ENCODE results near the gene RAB20. TPM values are rescaled to one million over a fixed set of nuclear protein-coding genes. Genes with fewer than 3 reads are reported as not detected.

RAB20 gene
- polyA plus RNA-seq, 5 donors = 16.0 to 23.2 (median 20.7) TPM

GRCh38 chr13:110531100-110531499, 30.4 kb downstream of the RAB20 start:
- DNase-seq = no peak

DNA sequence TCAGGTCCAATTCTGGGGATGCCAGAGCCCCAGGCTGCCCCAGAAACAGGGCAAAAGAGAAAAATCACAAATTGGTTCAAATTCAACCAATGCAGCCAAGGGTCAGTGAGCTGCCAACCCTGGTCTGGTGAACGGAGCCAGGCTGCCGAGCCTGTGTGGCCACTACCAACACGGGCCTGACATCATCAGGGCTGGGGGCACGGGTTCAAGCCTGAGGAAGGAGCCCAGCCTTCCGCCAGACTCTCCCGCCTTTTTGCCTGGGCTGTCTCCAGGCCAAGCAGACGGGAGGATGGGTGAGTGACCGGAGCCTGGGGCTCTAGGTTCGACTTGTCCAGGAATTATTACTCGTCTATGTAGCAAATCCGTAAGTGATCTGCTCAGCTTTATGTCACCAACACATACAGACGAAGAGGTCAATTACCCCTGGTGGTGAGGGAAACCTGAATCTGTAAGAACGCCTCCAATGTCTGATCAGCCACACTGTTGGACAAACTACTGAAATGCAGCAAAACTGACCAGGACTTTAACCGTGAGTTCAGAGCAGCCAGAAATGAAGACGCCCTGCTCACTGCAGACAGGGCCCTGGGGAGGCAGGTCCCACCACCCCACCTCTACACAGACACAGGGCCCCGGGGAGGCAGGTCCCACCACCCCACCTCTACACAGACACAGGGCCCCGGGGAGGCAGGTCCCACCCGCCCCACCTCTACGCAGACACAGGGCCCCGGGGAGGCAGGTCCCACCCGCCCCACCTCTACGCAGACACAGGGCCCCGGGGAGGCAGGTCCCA, 31.8 kb downstream of the RAB20 start:
- DNase-seq = no peak

- no peak for DNase-seq
Observed at GRCh38 chr13:110528911-110529310, 32.6 kb downstream of the RAB20 start.

- DNase-seq = no peak
Observed at GRCh38 chr13:110528371-110528770, 33.2 kb downstream of the RAB20 start.

- no peak for DNase-seq
Observed at GRCh38 chr13:110525328-110526319, 35.9 kb downstream of the RAB20 start.

- no peak for DNase-seq
Observed at GRCh38 chr13:110524541-110525257, 36.8 kb downstream of the RAB20 start.

- DNase-seq = no peak
Observed at GRCh38 chr13:110523838-110524540, 37.5 kb downstream of the RAB20 start.

DNA sequence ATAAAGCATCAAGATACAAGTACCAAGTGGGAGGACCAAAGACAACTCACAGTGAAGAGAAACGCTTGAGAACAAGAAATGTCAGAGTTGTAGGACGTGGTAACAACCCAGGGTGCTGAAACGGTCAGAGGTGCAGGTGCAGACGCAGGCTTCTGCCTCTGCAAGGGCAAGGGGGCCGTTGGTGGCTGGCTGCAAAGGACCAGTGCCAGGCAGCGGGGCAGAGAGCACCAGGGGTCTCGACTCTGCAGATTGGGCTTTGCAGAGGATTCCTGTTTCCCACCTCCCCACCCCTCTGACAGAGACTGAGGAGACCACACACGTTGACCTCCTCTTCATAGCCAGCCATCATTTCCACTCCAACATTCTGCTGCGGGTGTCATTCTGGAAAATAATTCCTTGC, 38.3 kb downstream of the RAB20 start:
- no peak for DNase-seq

DNA sequence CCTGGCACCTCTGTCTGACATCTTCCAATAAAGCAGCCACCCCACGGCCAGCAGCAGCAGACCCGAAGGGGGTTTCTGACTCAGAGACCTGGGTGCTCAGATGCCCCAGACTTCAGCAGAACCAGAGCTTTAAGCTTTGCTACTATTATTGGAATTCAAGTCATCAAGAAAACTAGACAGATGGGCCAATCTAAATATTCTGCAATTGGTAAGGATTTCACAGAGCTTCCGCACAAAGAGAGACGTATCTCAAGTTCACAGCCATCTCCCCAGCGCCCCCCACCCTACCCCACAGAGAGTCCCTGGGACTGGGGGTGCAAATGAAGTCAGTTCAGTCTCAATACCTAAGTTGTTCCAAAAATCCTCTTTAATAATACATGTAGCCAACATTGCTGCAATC, 38.8 kb downstream of the RAB20 start:
- DNase-seq = no peak

GRCh38 chr13:110521946-110522345, 39.6 kb downstream of the RAB20 start:
- no peak for DNase-seq

DNA sequence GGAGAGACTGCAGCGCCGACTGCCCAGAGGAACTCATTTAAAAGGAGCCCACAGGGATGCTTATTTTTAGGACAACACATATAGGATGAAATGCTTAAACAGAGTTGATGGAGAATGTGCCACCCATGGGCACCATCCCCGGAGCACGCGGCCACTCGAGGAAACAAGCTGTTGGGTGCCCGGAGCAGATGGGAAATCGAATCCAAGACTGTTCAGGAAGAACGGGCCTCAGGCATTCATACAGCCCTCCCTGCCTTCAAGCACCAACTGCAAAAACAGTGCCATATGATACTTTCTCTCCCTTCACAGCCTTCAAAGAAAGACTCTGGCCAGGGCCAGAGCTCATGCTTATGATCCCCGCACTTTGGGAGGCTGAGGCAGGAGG, 40.2 kb downstream of the RAB20 start:
- no peak for DNase-seq

- DNase-seq = peak in 1 of 2 donors; percentile 68
Observed at GRCh38 chr13:110520431-110521295, 40.9 kb downstream of the RAB20 start.

- no peak for DNase-seq
Observed at GRCh38 chr13:110519506-110519905, 42.0 kb downstream of the RAB20 start.

GRCh38 chr13:110519046-110519445, 42.5 kb downstream of the RAB20 start:
- no peak for DNase-seq

DNA sequence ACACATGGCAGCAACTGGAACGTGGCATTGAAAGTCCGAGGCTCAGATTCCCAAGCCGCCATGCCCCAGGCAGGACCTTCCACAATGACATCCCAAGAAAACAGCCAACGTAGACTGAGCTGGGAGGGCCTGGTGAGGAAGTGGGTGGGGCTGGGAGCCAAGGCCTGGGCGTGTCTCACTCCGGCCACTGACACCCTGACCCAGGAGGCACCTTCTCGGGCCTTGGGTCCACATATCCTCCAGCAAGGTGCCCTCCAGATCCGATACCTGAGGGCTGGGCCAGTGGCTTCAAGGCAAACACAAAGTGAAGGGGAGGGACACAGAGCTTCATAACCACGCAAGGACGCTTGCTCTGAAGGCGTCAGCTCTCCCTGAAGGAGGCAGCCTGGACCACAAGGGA, 43.0 kb downstream of the RAB20 start:
- no peak for DNase-seq

- no peak for DNase-seq
Observed at GRCh38 chr13:110518226-110518525, 43.3 kb downstream of the RAB20 start.

- no peak for DNase-seq
Observed at GRCh38 chr13:110517505-110518225, 43.9 kb downstream of the RAB20 start.

DNA sequence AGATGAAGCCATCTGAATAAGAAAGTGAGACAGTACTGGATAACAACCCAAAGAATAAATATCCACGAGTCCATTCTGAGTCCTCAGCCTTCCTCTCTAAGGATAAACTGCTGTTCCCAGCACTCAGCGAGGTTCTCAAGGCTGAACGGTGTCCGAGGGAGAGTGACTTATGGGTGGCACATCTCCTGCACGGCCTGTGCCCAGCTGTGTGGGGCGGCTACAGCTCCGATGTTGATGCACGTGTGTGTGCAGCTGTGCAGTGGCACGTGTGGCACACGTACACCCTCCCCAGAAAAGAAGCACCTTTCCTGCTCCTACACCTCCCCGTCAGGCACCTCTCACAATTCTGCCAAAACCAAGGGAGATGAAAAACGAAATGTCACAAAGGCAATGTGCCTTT, 45.0 kb downstream of the RAB20 start:
- no peak for DNase-seq

DNA sequence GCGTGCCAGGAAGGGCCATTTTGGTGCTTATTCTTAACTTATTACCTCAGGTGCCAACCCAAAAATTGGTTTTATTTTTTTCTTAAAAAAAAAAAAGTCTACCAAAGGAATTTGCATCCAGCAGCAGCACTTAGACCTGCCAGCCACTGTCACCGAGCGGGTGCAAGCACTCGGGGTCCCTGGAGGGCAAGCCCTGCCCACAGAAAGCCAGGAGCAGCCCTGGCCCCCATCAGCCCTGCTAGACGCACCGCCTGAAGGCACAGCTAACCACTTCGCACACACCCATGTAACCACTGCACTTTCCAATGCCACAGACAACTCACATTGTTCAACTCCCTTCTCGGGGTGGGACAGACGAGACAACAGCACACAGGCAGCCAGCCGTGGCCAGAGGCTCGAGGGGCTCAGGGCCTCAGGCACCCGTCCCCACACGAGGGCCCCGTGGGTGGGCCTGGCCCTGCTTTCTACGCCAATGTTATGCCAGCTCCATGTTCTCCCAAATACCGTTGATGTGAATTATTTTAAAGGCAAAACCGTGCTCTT, 49.3 kb downstream of the RAB20 start:
- no peak for DNase-seq
